CD4-positive, alpha-beta T cell treated with Interleukin-2 at 100 ng/mL for 4 hours (primary cell): ENCODE measurements around the gene FNBP1.

Experiments
- DNase-seq: peaks from one replicate; pipeline ENCODE4 v3.0.0-alpha.2; 2020; ENCODE audit warnings: low spot score

Gene FNBP1

DNA sequence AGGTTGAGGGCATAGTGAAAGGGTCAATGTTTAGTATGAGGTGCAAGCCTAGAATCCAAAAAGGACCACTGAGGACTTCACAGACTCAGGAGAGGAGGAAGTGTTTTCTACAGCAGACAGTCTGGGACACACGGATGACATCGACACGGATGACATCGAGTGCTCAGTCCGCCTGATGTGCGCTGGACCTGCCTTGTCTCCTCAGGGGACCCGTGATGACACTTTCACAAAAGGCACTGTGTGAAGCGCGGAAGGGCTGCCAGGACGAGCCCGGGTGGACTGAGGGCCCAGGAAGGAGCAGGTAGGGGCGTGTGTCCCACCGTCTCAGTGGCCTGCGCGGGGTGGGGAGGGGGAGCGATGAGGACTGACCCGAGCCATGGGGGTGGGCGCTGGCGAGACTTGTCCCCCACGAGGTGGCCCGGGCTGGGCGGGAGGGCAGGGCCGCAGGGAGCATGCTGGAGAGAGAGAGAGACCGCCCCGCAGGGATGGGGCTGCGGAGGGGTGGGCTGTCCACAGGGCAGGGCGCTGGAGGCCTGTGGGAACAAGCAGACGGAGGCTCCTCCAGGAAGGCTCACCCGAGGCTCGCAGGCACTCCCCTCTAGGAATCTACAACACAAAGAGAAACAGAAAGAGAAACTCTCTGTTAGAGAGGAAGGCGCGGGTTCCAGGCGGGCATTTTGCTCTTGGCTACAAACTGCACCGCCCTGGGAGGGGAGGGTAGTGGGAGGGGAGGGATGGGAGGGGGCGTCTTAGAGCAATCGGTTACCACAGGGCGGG is 152.9 kb downstream of the FNBP1 start:
- peak; percentile 77 for DNase-seq

DNA sequence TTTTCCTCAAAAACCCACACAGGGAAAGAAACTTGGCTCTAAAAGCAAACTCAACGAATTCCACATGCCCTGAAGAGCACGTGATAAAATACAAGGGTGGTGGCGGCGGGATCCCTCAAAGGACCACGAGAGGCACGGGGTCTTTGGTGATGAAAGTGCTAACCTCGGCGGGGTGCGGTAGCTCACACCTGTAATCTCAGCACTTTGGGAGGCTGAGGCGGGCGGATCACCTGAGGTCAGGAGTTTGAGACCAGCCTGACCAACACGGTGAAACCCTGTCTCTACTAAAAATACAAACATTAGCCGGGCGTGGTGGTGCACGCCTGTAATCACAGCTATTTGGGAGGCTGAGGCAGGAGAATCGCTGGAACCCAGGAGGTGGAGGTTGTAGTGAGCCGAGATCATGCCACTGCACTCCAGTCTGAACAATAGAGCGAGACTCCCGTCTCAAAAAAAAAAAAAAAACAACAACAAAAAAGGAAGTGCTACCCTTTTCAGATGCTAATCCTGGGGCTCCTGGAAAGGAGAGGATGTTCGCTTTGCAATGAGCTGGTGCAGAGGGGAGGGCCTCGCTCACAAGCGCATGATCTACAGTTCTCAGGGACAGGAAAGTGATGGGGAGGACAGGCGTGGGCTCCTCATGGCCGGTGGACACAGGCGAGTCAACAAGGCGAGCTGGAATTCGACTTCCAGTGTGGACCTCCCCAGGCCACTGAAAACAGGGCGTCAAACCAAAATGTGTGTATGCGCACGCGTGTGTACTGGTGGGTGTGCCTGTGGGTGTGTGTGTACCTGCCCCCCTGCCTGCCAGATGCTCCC is 153.7 kb downstream of the FNBP1 start:
- peak; percentile 29 for DNase-seq

DNA sequence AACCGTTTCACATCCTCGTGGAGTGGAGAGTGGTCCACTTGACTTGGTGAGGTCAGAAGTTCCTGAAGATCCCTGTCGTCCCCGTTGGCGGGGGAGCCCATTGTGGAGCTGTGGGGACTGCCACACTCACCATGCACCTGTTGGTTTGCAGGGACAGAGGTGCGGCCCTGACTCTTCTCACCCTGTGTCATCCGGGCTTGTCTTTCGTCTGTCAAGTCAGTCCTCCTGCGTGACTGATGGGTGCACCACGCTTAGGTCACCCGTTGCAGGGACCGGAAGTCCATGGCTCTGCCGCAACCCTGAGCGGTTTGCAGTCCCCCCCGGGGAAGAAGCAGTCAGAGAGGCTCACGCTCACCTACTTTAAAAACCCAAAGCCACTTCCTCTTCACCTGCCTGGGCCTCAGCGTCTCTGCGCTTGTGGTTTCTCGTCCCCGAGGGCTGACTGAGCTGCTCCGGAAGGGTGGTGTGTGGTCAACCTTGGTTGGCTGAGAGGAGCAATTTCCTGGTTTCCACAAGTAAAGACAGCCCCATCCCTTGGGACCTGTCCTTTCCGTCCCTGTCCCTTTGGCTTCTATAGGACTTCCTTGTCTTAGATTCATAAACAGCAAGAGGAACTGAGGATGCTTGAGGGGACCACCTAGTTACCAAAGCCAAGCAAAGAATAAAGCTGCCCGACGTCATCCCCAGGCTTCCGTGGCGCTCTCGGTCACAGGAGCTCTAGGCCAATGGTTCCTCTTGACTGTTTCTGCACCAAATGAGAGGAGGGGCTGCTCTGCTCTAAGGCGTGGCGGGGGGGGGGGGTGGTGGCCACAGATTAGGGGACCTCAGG is 154.5 kb downstream of the FNBP1 start:
- peak; percentile 96 for DNase-seq

DNA sequence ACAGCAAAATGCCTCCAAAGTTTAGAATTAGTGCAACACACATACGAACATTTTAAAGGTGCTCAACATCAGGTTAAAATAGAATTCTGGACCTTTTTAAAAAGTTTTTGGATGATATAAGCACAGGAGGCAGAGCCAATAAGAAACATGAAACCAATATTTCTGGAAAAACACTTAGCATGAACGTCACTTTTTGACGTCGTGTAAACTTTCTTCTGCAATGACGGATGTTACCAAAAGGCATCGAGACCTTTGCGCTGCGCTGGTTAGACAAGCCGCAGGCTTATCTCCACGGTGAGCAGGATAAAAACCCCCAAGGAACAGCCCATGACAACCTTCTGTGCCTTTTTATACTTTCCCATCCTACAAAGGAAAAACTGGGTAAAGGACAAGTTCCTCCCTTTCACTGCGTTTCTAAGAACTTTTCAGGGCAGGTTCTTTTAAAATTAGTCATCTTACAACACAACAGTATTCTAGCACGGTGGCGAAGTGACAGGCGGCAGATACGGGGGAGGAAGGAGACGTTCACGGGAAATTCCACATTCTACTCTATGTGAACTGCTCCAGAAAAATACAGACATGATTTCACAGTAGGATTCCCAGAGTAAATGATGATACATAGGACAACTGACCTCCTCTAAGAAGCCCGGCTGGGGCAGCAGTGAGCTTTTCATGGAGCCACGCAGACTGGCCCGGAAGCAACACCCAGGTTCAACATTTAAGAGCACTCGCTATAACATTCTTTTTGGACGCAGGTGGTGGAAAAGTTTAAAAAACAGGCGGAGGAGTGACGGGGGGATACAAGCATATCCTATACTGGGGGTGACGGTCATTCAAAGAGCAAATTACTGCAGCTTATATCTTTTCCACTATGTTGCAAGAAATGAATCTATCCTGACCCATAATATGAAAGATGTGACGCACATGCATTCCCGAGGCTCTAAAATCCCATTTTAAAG is 155.4 kb downstream of the FNBP1 start:
- DNase-seq: peak; percentile 87

DNA sequence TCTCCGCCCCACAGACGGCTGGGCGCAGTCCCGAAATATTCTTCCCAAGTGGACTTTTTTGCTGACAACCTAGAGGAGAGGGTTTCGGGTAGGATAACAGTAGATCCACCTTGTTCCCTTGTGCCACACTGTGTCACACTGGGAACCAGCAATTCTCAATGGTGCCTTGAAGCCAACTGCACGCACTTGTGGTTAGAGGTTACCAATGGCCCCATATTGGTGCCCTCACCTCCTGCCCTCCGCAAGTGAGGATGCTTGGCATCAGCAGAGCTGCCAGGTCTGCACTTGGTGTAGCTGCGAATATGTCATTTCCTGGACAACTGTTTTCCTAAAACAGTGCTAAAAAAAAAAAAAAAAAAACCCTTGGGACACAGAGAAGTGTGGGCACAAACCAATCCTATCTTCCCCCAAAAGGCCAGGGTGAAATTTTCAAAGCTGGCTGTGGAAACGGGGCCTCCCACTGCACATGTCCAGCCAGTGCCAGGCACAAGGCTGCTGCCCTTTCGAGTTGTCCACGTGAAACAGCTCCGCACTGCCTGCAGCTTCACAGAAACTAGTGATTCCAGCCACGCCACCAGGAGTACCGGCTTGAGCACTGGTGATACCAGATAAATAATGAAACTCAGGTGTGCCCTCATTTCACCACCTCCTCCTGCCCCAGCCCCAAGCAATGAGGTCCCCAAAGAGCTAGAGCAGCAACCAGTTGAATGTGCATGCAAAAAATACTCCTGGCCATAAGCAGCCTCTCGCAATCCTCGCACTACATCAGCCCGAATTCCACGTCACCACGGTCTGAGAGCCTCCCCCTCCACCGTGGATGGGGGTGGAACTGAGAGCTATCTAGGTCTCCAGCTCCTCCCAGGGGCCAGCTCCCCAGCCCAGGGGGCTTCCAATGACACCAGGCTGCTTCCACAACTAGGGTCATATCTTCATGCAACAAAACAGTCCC is 156.5 kb downstream of the FNBP1 start:
- DNase-seq: peak; percentile 55

DNA sequence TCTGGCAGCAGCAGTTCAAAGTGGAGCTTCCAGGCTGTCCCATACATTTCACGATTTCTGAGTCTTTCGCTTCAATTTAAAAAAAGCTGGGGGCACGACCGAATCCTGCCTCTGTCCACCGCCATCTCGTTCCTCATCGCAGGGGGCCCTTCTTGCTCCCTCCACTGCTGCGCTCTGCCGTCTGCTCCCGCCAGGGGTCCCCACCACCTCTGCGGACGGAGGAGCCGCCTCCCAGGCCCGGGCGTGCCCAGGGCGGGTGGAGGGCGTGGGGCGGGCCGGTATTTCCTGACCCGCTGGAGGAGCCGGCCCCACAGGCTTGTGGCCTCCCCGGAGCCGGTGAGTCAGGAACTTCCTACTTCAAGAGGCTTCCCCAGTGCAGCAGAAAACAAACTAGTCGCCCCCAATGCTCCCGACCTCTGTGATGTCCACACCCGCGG is 157.3 kb downstream of the FNBP1 start:
- DNase-seq: peak; percentile 92

DNA sequence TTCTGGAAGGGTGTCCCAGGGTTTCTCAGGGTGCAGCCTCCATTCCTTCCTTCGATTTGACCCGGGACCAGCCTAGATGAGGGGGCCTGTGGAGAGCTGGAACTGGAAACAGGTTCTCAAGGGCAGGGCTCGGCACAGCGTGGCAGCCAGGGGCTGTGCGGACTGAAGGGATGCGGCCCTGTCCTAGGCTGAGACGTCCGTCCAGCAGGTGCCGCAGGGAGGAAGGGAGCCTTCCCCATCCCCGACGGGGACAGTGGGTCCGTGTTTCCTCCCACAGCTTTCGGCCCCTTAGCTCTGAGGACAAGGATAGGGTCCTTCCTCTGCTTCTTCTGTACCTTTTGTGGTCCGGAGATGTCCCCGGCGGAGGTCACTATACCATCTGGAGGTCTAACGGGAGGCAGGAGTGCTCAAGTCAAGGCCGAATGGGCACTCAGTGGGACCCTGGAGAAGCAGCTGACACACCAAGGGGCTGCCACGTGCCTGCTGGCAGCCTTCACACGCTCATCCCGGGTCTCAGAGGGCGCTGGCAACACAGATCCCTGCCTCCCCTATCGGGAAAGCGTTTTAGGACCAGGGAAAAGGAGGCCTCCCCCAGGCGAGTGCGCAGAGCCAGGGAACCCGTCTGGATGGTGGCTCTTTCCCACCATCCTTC is 157.8 kb downstream of the FNBP1 start:
- no peak for DNase-seq

DNA sequence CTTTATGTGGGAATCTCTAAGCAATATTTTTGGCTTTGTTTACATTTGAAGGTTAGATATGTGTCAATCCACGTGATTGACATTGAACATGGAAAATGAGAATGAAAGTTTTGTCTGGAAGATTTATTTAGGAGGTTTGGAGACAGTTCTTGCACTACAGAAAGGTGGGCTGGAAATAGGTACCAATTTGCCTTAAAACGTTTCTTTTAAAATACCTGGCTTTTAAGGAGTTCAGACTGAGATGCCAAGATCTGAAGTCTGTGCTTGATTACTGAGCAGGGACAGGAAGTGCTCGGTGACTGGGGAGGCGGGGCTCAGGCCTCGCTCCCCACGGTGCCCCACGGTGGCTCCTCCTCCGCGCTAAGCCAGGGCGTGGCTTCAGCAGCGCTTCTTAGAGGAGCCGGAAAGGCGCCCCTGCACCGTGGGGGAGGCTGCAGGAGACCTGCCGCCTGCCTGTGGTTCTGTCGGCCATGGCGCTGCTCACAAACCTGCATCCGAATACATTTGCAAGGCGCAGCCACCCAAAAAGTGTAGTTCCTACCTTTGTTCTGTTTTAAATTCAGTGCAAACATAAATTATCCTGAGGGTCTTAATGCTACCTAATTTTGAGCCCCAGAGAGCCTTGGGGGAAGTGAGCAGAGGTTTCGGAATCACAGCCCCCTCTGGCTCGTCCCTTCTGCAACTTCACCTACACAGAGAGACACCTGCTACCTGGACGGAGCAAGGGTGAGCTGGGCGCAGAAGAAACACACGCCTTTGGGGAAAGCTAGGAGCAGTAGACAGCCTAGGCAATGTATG is 158.6 kb downstream of the FNBP1 start:
- DNase-seq: peak; percentile 95

DNA sequence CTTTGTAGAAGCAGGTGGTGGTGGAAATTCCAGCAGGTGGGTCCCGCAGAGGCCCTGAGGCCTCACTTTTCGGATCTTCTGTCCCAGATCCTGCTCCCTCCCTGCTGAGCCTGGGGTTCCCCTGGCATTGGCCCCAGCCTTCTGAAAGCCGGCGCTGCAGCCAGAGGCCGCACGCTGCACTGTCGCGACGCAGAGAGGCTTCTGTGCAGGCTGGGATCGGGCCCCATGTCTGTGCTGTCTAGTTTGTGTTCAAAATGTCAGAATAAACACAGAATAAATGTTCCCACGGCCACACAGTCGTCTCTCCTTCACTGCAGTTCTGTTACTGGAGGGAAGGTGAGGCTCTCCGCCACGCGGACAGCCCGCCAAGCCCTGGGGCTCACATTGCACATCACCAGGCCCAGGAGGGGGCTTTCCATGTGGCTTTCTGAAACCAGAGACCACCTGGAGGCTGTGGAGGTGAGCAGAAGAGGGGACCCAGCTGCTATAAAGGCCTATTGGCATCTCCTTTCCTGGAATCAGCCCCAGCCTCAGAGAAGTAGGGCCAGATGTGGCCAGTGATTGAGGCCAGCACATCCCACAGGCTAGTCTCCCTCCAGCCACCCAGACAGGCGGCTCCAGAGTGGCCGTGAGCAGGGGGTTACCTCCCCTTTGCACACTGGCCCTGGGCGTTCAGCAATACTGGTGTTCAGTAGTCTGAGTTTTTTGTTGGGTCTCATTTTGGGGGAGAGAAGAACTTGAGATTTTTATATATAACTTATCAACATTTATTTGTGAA is 161.3 kb downstream of the FNBP1 start:
- DNase-seq: no peak

DNA sequence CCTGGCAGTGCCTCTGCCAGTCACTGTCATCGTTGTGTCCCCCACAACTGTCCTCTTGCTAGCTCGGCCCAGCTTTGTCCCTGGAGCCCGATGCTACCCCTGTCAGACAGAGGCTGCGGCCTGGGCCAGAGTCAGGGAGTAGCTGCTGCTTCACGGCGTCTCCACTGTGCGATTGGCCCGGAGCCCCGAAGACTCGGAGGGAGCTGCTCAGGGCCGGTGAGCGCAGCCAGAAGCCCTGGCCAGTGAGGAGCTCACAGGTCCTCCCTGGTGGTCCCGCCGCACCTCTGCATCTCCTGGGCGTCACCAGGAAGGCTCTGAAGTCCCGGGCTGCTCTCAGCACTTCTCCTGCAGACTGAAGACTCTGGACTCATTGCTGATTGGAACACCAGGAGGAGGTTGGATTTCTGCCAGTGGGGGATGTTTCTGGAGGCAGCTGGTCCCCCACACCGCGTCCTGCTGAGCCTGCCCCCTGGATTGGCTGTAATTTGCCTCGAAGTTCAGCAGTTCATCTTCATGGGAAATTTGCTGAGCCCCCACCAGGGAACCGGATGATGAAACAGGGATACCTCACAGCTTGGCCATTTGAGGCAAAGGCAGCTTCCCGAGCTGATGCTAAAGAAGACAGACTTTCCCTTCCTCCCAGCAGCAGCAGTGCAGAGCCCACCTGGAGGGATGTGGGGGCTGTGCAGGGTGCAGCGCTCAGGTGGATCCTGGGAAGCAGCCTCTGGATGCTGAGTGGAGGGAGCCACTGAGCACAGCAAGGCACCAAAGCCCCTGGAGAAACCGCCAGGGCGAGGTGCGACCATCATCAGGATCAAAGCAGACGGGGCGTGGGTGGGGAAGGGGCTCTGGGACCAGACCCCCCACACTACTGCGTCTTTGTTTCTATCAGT is 162.1 kb downstream of the FNBP1 start:
- no peak for DNase-seq

DNA sequence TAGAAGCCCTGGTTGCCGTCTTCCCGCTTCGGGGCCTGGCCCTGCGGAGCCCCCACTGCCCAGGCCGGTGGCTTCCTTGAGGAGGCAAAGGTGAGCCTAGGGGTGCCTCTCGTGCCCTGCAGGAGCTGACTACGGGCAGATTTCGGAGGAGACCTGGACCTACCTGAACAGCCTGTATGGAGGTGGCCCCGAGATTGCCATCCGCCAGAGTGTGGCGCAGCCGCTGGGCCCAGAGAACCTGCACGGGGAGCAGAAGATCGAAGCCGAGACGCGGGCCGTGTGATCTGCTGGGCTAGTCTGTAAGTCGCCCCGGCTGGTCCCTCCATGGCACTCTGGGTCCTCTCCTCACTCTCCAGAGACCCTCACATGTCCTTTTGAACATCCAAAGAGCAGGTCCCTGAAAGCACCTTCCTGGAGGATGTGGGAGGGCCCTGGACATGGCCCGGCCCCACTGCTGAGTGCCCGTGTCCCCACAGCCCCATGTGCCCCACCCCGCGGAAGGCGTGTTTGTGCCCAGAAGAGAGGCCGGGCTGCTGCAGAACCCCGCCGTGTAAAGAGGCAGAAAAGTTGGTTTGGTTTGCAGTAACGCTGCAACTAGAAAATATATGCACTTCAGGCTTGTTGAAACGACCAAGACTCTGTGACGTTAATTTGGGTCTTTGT is 162.9 kb downstream of the FNBP1 start:
- DNase-seq: no peak

DNA sequence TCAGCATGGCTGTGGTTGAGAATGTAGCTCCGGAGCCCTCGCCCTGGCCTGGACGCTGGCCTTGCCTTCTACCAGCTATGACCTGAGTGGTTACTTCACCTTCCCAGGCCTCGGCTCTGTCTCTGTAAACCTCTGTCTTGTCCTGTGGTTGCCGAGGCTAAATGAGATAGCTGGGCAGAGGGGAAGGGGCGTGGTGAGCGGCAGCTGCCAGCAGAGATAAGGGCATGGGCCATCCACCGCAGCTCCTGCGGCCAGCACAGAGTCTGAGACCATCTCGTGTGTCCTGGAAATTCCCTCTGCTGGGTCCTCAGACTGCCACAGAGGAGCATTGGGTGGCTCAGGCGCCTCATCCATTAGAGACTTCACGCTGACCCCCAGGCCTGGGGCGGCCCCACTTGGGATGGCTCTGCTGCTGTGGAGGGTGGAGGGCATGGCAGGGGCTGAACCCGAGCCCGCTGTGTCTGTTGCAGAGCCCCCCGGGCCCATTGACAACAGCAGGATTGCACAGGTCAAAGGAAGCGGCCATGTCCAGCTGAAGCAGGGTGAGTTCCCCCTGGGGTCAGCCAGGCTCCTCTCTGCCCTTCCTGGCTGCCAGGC is 163.8 kb downstream of the FNBP1 start:
- no peak for DNase-seq

DNA sequence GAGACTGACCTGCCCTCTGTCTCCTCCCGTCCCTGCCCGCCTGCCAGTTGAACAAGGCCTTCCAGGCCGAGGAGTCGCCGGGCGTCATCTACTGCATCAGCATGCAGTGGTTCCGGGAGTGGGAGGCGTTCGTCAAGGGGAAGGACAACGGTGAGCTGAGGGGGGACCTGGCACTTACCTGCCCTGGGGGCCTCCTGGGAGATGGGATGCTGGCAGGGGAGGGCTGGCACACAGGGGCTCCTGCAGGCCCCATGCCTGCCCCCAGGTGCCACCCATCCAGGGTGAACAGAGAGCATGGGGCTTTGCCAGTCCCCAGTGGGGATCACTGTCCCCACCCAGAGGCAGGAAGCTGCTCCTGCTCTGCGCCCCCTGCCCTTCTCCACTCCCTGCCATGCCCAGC is 164.7 kb downstream of the FNBP1 start:
- DNase-seq: no peak

DNA sequence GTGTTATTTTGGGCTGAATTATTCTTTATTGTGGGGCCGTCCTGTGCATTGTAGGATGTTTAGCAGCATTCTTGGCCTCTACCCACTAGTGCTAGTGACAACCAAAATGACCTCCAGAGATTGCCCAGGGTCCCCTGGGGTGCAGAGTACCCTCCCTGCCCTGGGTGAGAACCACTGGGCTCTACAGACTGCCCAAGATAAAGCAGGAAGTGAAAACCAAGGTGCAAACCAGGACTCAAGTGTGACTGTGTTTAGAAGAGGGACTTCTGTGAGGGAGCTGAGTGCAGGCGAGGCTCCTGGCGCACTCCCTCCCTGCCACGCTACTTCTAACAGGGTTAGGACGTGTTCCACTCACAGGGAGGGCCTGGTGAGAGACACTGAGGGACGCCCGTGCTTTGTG is 166.2 kb downstream of the FNBP1 start:
- no peak for DNase-seq

DNA sequence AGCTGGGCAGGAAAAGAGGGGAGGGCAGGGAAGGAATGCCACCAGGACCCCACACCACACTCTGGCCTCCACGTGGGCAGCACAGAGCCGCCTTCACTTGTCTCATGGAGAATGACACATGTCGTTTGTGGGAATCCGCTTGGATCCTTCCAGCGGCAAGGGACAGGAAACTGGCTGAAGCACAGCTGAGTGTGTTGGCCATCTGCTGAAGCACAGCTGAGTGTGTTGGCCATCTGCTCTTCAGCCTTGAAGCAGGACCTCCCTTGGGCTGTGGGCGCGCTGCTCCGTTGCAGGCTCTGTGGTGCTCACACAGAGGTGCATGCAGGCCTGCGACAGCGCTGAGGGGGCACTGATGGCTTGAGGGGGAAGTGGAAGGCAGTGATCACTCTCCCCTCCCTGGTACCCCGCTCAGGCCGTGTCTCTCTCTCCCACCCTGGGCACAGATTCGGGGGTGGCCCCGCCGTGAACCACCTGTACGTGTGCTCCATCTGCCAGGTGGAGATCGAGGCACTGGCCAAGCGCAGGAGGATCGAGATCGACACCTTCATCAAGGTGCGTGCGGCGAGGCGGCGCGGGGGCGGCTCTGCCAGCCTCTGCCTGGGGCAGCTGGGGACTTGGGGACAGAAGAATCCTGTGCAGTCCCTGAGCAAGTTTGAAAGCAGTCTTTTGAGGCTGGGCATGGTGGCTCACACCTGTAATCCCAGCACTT is 167.1 kb downstream of the FNBP1 start:
- no peak for DNase-seq
